HL-60 (cell line): ENCODE data around the gene CBLB.

ENCODE experiments used
- DNase-seq, 2 experiments: peaks; one replicate each; pipeline ENCODE4 v3.0.0-alpha.2; 2010 to 2020; ENCODE audit warnings: low read depth in 1 of 2, low spot score in 1 of 2
- H3K27ac ChIP-seq: fragments of 250-450 bp; sonication (Bioruptor Pico); replicated peaks from 2 replicates; pipeline ENCODE4 v1.5.1; 2020; ENCODE audit warnings: mild to moderate bottlenecking, moderate library complexity
- H3K27me3 ChIP-seq: fragments of 250-450 bp; sonication (Bioruptor Pico); 2 replicates; pipeline ENCODE4 v1.5.1; 2021; ENCODE audit warnings: mild to moderate bottlenecking, moderate library complexity; ENCODE audit not compliant: insufficient read depth, poor library complexity, severe bottlenecking
- H3K4me3 ChIP-seq: replicated peaks from 2 replicates; pipeline ENCODE4 v1.5.1; 2011; ENCODE audit warnings: mild to moderate bottlenecking, control low read depth, low read length; ENCODE audit not compliant: insufficient read depth
- CTCF ChIP-seq: IDR thresholded peaks from one replicate; pipeline ENCODE4 v1.5.1; 2011; ENCODE audit warnings: low read length, control low read depth, inconsistent platforms; ENCODE audit not compliant: insufficient read depth
- GABPA ChIP-seq: IDR thresholded peaks from 2 replicates; pipeline ENCODE4 v1.6.1; 2012; ENCODE audit warnings: low read depth
- POLR2AphosphoS5 ChIP-seq: IDR thresholded peaks from 2 replicates; pipeline ENCODE4 v1.6.1; 2012; ENCODE audit warnings: low read depth
- REST ChIP-seq: IDR thresholded peaks from 2 replicates; pipeline ENCODE4 v1.6.1; 2012; ENCODE audit warnings: low read depth; ENCODE audit not compliant: insufficient replicate concordance
- SPI1 ChIP-seq: IDR thresholded peaks from 2 replicates; pipeline ENCODE4 v1.6.1; 2012; ENCODE audit warnings: low read depth, mild to moderate bottlenecking, borderline replicate concordance

Gene CBLB

GRCh38 chr3:105767776-105768175 lies 101.0 kb downstream of the CBLB start:
- no peak overlapping the region for H3K27ac ChIP-seq
- no peak for DNase-seq
- H3K27me3 ChIP-seq: no peaks in the 10 kb centered on the region
- H3K4me3 ChIP-seq: no peak overlapping the region
- TF ChIP-seq REST (no peak), GABPA (no peak), POLR2AphosphoS5 (no peak), CTCF (no peak), SPI1 (no peak)

GRCh38 chr3:105767216-105767615 lies 101.6 kb downstream of the CBLB start:
- TF ChIP-seq POLR2AphosphoS5 (no peak), REST (no peak), SPI1 (no peak), CTCF (no peak), GABPA (no peak)

GRCh38 chr3:105765308-105765639 lies 103.5 kb downstream of the CBLB start:
- peak overlapping the region; percentile 67 for H3K27ac ChIP-seq
- no peaks in the 10 kb centered on the region for H3K27me3 ChIP-seq
- DNase-seq: no peak
- peak; percentile 19 for TF ChIP-seq REST
- no peak for TF ChIP-seq CTCF
- TF ChIP-seq POLR2AphosphoS5: no peak
- TF ChIP-seq GABPA: no peak
- TF ChIP-seq SPI1: peak; percentile 52; the same call in 1 of the 2 replicates
- H3K4me3 ChIP-seq: no peak overlapping the region

More at GRCh38 chr3:105767216-105767615, 101.6 kb downstream of the CBLB start:
- H3K27ac ChIP-seq: no peak overlapping the region
- no peaks in the 10 kb centered on the region for H3K27me3 ChIP-seq
- no peak for DNase-seq
- H3K4me3 ChIP-seq: no peak overlapping the region
